Nephron progenitor cell (in vitro differentiated cells): Measurements from ENCODE around the gene TNF.

ENCODE experiments used
- DNase-seq: peaks from one replicate; pipeline ENCODE4 v3.0.0; 2021
- H3K27ac Mint-ChIP-seq: 2 replicates; pipeline ENCODE4 v1.8.0; 2021; ENCODE audit warnings: mild to moderate bottlenecking, moderate library complexity, mixed read lengths
- H3K27me3 Mint-ChIP-seq: 2 replicates; pipeline ENCODE4 v1.8.0; 2021; ENCODE audit warnings: mild to moderate bottlenecking, low read depth, mixed read lengths; ENCODE audit not compliant: poor library complexity
- H3K36me3 Mint-ChIP-seq: 2 replicates; pipeline ENCODE4 v1.8.0; 2021; ENCODE audit warnings: low read depth, mixed read lengths
- H3K4me1 Mint-ChIP-seq: 2 replicates; pipeline ENCODE4 v1.8.0; 2021; ENCODE audit warnings: mixed read lengths
- H3K4me3 Mint-ChIP-seq: 2 replicates; pipeline ENCODE4 v1.8.0; 2021; ENCODE audit warnings: mild to moderate bottlenecking, moderate library complexity, mixed read lengths
- H3K9me3 Mint-ChIP-seq: 2 replicates; pipeline ENCODE4 v1.8.0; 2021; ENCODE audit warnings: mild to moderate bottlenecking, moderate library complexity, mixed read lengths
- TF ChIP-seq, protein P1 (sequence below): fragments of 200-600 bp; sonication (generic); IDR thresholded peaks from 2 replicates; pipeline ENCODE4 v1.5.0; 2021; ENCODE audit warnings: antibody characterized with exemption

The TNF gene

DNA sequence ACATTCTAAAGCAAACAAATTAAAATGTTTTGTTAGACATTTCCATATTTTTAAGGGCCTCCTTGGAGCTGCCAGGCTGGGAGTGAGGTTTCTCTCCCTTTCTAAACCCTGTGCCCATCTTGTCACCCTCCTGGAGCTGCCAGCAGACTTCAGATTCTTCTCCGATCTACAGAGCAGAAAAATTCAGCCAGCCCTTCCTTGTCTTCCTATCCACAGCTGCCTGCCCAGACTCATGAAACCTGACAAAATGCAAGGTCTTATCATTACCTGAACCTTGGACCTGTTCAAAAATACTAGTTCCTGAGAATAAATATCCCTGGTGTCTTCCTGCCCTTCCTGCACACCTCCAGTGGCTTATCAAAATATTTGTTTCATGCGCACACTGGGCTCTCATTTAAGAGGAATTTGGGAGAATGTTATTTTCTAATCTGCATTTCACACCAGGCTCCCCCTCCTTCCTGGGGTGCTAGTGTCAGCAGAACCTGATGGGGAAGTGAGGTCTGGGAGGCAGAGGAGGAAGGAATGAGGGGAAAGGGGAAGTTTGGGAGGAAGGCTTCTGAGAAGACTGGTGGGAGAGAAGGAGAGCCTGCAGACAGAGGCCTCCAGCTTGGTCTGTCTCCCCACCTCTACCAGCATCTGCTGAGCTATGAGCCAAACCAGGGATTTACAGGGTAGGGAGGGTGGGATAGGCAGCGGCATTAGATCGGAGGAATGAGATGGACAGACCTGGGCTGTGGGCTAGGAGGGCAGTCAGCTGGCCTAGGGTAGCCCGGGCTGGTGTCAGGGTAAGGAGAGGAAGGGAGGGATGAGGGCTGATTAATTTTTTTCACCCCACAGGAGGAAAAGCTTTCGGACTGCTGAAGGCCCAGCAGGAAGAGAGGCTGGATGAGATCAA, 39.6 kb downstream of the TNF start, which contains the start of gene AIF1:
Gene AIF1 (plus strand): TSS at position 551 of the 895 bp plus-strand sequence. CDS start 96 bp downstream, at position 647.
- TF ChIP-seq, protein P1, sequence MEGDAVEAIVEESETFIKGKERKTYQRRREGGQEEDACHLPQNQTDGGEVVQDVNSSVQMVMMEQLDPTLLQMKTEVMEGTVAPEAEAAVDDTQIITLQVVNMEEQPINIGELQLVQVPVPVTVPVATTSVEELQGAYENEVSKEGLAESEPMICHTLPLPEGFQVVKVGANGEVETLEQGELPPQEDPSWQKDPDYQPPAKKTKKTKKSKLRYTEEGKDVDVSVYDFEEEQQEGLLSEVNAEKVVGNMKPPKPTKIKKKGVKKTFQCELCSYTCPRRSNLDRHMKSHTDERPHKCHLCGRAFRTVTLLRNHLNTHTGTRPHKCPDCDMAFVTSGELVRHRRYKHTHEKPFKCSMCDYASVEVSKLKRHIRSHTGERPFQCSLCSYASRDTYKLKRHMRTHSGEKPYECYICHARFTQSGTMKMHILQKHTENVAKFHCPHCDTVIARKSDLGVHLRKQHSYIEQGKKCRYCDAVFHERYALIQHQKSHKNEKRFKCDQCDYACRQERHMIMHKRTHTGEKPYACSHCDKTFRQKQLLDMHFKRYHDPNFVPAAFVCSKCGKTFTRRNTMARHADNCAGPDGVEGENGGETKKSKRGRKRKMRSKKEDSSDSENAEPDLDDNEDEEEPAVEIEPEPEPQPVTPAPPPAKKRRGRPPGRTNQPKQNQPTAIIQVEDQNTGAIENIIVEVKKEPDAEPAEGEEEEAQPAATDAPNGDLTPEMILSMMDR: no peak
- peaks cover 49% of the 10 kb centered on the region for H3K4me1 Mint-ChIP-seq
- peaks cover 5% of the 10 kb centered on the region for H3K9me3 Mint-ChIP-seq
- no peaks in the 10 kb centered on the region for H3K36me3 Mint-ChIP-seq
- no peak for DNase-seq
- H3K4me3 Mint-ChIP-seq: peak within 1 kb of the TSS; percentile 7
- peaks cover 6% of the 10 kb centered on the region for H3K27me3 Mint-ChIP-seq
- peak within 1 kb of the TSS; percentile 81 for H3K27ac Mint-ChIP-seq

DNA sequence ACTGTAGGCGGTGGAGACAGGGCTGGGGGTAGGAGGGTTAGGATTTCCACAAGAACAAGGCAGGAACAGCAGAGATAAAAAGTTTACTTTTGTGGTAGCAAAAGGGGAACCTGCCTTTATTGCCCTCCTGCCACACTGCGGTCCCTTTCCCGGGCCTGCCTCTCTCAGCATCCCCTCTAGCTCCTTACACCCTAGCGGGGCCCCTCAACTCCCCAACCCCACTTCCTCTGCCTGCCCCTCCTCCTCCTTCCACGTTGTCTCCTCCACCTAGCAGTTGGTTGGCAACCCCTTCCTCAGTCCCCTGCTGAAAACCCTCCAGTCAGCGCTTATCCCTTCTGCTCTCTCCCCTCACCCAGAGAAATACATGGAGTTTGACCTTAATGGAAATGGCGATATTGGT, 40.4 kb downstream of the TNF start:
- no peak for DNase-seq
- Mint-ChIP-seq H3K27ac (no peak overlapping the region), H3K4me3 (peak overlapping the region; percentile 7), H3K36me3 (no peaks in the 10 kb centered on the region), H3K4me1 (peaks cover 49% of the 10 kb centered on the region), H3K27me3 (peaks cover 6% of the 10 kb centered on the region), H3K9me3 (peaks cover 8% of the 10 kb centered on the region)
- TF ChIP-seq, protein P1: no peak

DNA sequence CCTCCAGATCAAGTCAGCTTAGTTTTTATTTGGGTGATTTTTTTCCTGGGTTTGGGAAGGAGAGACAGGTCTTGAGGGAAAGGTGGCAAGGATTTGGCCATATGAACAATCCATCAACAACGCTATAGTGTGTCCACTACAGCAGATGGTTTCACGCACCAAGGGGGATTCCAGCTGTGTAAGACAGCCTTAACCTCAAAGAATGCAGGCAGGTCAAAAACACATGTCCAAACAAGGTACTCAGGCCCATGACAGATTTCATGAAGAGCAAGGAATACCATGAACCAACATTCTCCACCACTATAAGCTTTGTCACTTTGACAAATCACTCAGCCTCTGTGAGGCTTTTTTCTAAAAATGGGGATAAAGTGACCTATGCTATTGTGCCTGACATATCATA, 41.6 kb downstream of the TNF start:
- peaks cover 8% of the 10 kb centered on the region for H3K9me3 Mint-ChIP-seq
- DNase-seq: no peak
- H3K4me1 Mint-ChIP-seq: peaks cover 53% of the 10 kb centered on the region
- no peak overlapping the region for H3K27ac Mint-ChIP-seq
- no peaks in the 10 kb centered on the region for H3K27me3 Mint-ChIP-seq
- H3K36me3 Mint-ChIP-seq: peaks cover under 1% of the 10 kb centered on the region
- no peak overlapping the region for H3K4me3 Mint-ChIP-seq
- TF ChIP-seq, protein P1: no peak

DNA sequence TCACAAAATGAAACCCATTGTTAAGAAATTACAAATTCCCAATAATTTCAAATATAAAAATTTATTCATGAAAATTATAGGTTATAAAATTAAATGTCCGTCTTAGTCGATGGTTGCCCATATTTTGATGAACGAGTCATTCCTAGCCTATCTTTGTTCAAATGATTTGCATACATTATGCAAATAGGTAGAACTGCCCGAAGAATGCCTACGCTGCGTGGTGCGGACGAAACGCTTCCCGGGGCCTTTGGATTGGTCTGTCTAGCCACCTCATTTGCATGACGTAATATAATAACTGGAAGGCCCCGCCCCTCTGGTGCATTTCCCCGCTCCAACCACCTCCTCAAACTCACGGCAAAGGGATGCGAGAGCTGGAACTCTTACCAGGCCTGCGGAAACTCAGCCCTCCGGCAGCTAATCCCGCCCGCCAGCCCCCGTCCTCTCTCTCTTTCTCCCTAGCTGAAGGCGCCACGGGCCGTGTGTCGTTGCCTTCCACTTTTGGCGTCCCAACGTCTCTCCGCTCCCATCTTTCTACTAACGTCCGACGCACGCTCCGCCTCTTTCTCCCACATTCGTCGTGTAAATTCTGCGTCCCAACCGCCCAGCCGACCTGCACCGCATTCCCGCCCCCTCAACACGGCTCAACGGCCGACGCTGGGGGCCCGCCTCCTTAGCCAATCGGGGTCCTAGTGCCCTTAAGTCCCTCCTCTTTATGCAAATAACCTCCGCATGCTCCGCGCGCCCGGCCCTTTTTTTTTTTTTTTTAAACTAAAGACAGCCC, 44.6 kb downstream of the TNF start:
- Mint-ChIP-seq H3K4me1 (peaks cover 53% of the 10 kb centered on the region), H3K27me3 (no peaks in the 10 kb centered on the region), H3K27ac (peak overlapping the region; percentile 100), H3K9me3 (peaks cover 8% of the 10 kb centered on the region), H3K4me3 (peak overlapping the region; percentile 95), H3K36me3 (peaks cover 27% of the 10 kb centered on the region)
- peak; percentile 94 for DNase-seq
- TF ChIP-seq, protein P1: no peak

DNA sequence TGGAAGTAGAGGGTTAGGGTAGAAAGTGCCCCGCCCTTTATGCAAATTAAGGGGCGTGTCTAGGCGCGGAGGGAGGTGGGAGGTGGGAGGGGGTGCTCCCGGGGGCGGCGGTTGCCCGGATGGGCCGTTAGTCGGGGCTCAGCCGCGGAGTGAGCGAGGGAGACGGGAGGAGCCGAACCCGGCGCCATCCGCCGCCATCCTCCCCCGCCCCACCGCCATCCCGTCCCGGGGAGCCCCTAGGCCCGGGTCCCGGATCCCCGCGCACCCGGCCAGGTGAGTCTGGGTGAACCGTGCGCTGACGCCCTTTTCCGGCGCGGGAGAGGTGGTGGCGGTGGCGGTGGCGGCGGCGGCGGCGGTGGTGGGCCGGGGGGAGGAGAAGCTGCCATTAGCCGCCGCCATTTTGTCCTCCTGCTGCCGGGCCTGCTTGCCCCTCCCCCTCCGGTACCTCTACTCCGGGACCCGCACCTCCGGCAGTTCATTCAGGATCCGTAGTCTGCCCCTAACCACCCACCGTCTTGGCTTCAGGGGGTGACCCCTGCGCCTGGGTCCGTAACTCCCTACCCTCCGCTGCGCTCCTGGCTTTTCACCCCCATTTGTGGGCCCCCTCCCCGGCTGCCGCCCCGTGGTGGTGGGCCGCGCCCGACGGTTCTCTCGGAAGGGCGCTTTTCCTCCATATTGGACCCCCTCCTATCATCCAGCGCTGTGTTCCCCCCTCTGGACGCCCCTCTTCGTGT, 45.4 kb downstream of the TNF start, which contains the start of gene PRRC2A:
Gene PRRC2A (plus strand): TSS at position 130 of the 734 bp plus-strand sequence. CDS start 2,075 bp downstream, outside the sequence.
- peak within 1 kb of the TSS; percentile 100 for H3K27ac Mint-ChIP-seq
- peak; percentile 96 for DNase-seq
- H3K4me3 Mint-ChIP-seq: peak within 1 kb of the TSS; percentile 95
- peaks cover 46% of the 10 kb centered on the region for H3K4me1 Mint-ChIP-seq
- H3K9me3 Mint-ChIP-seq: peaks cover 8% of the 10 kb centered on the region
- H3K27me3 Mint-ChIP-seq: no peaks in the 10 kb centered on the region
- peaks cover 35% of the 10 kb centered on the region for H3K36me3 Mint-ChIP-seq
- TF ChIP-seq, protein P1: no peak
